HG02798 (cell line): ENCODE results near the gene METTL21C.

Source experiments
- ATAC-seq: cut with Tn5 transposase; IDR thresholded peaks from one replicate; pipeline ENCODE4 v1.9.1; 2021; ENCODE audit warnings: mild to moderate bottlenecking; ENCODE audit not compliant: unreplicated experiment, poor library complexity

The METTL21C gene

GRCh38 chr13:102698649-102698980 is 3.8 kb upstream of the METTL21C start:
- no peak for ATAC-seq

GRCh38 chr13:102697929-102698648 is 3.2 kb upstream of the METTL21C start:
- no peak for ATAC-seq

- ATAC-seq, result no peak
Observed at GRCh38 chr13:102697264-102697663, 2.4 kb upstream of the METTL21C start.

GRCh38 chr13:102696465-102696864 is 1.6 kb upstream of the METTL21C start:
- ATAC-seq, result no peak

GRCh38 chr13:102693776-102694175 is 1.1 kb downstream of the METTL21C start:
- no peak for ATAC-seq

- no peak for ATAC-seq
Observed at GRCh38 chr13:102693250-102693649, 1.6 kb downstream of the METTL21C start.

- ATAC-seq, result no peak
Observed at GRCh38 chr13:102692491-102692826, 2.4 kb downstream of the METTL21C start.

GRCh38 chr13:102690883-102691282 is 4.0 kb downstream of the METTL21C start:
- ATAC-seq, result no peak

GRCh38 chr13:102688306-102688973 is 6.4 kb downstream of the METTL21C start:
- ATAC-seq, result no peak

GRCh38 chr13:102687520-102687919 is 7.3 kb downstream of the METTL21C start:
- ATAC-seq, result no peak

- ATAC-seq, result no peak
Observed at GRCh38 chr13:102686024-102686423, 8.8 kb downstream of the METTL21C start.

GRCh38 chr13:102683637-102684036 is 11.2 kb downstream of the METTL21C start:
- no peak for ATAC-seq

- no peak for ATAC-seq
Observed at GRCh38 chr13:102682727-102683126, 12.1 kb downstream of the METTL21C start.

GRCh38 chr13:102682211-102682610 is 12.6 kb downstream of the METTL21C start:
- ATAC-seq, result no peak

- no peak for ATAC-seq
Observed at GRCh38 chr13:102680842-102681740, 13.8 kb downstream of the METTL21C start.

GRCh38 chr13:102680133-102680717 is 14.6 kb downstream of the METTL21C start:
- no peak for ATAC-seq

GRCh38 chr13:102679449-102680132 is 15.3 kb downstream of the METTL21C start:
- ATAC-seq, result no peak

GRCh38 chr13:102678339-102679107 is 16.3 kb downstream of the METTL21C start:
- ATAC-seq, result no peak

GRCh38 chr13:102677122-102677521 is 17.7 kb downstream of the METTL21C start:
- no peak for ATAC-seq

GRCh38 chr13:102675115-102675514 is 19.7 kb downstream of the METTL21C start:
- ATAC-seq, result no peak
